ENCODE data around the gene LDLRAD4.
"Not testable (repeated sequence)": the region's sequence is repeated elsewhere in the genome, so short reads cannot be mapped to it uniquely, and the experiment has no call there.

The LDLRAD4 gene

DNA sequence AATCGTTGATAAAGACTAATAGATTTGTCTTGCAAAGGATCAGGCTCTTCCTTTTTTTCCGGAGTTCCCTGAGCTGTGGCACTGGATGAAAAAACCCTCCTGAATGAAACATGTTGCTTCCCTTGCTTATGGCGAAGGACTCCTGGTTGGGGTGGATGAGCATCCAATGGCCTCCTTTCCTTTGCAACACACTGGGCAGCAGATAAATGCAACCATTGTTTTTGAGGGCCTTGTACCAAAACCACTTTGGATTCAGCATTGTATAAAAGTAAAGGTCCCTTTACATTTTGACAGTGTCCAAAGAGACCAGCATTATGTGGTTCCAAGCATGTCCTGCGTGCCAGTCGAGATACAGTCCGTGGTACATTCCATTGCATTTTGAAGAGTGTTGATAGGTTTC lies 463.1 kb downstream of the LDLRAD4 start:
- DNase-seq (ENCODE audit: low read depth): no peak

DNA sequence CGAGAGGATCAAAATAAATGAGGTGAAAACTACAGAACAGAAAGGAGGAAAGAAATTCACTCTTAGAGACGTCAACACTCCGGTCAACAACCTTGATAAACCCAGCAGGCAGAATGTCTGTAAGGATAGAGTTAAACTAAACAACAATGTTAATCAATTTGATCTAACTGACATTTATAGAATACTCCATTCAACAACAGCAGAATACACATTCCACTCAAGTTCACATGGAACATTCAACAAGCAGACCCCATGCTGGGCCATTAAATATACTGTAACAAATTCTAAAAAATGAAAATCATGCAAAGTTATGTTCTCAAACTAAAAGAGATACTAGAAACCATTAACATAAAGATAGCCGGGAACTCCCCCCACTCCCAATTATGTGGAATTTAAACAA lies 466.0 kb downstream of the LDLRAD4 start:
- no peak for DNase-seq (ENCODE audit: low read depth)

DNA sequence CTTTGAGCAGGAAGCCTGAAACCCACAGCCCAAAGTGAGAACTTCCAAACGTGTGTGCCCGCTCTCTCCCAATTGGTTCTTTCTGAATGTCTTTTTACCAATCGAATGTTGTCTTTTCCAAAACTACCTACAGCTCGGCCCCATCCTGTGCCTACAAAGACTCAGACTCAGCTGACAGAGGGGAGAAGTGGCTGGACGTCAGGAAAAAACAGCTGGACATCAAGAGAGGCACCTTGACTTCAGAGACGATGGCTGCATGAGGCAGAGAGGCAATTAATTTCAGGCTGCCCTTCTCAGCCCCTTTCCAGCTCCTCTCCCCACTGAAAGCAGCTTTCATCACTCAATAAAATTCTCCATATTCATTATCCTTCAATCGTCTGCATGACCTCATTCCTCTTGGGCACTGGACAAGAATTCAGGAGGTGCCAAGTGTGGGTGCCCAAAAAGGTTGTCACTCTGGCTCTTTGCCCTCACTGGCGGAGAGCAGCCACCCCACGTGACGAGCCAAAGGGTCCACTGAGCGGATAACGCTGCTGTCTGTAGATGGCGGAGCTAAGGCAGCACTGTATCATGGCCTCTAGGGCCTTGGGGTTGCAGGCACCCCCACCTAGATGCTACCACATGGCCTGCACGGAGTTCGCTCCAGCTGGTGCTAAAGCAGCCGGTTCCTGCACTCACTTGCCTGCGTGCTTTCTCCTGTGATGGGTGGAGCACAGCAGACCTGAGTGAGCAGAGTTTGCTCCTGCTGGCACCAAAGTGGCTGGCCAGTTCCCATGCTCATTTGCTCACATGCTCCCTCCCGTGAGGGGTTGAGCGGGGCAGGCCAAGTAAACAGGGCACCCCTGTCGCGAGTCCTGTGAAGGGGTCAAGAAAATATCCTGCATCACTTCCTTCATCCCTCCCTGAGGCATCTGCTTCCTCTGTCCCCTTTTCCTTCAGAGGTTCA lies 469.9 kb downstream of the LDLRAD4 start:
- DNase-seq (ENCODE audit: low read depth): no peak

DNA sequence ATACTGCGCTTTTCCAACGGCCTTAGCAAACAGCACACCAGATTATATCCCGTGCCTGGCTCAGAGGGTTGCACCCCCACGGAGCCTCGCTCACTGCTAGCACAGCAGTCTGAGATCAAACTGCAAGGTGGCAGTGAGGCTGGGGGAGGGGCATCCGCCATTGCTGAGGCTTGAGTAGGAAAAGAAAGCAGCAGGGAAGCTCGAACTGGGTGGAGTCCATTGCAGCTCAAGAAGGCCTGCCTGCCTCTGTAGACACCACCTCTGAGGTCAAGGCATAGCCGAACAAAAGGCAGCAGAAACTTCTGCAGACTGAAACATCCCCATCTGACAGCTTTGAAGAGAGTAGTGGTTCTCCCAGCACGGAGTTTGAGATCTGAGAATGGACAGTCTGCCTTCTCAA lies 471.5 kb downstream of the LDLRAD4 start:
- DNase-seq (ENCODE audit: low read depth): not testable (repeated sequence)

DNA sequence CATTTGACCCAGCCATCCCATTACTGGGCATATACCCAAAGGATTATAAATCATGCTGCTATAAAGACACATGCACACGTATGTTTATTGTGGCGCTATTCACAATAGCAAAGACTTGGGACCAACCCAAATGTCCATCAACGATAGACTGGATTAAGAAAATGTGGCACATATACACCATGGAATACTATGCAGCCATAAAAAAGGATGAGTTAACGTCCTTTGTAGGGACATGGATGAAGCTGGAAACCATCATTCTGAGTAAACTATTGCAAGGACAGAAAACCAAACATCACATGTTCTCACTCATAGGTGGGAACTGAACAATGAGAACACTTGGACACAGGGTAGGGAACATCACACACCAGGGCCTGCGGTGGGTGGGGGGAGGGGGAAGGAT lies 476.8 kb downstream of the LDLRAD4 start:
- not testable (repeated sequence) for DNase-seq (ENCODE audit: low read depth)

DNA sequence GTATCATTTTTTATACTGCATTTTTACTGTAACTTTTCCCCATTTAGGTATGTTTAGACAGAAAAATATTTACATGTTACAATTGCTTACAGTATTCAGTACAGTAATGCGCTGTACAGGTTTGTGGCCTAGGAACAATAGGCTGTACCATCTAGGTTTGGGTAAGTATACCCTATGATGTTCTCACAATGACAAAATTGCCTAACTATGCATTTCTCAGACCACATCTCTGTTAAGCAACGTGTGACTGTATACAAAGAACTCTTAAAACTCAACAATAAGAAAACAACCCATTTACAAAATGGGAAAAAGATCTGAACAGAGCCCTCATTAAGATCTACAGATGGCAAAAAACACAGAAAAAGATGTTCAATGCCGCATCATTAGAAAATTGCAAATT lies 478.4 kb downstream of the LDLRAD4 start:
- DNase-seq (ENCODE audit: low read depth): no peak

DNA sequence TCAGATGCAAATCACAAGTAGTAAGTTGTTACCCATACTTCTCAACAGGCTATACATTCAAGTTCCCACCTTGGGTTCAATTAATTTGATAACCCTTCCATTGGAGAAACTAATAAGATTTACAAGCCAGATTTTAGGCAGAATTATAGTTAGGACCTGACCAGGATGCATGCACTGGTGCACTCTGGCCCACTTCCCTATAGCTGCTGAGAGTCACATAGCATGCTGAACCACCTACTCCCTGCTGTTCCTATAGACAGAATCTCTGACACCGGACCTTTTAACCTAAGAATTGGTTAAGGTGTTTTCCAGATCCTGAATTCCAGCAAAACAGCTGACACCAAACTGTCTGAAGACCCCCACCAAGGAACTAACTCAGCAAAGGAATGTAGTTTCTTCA lies 481.6 kb downstream of the LDLRAD4 start:
- no peak for DNase-seq (ENCODE audit: low read depth)

All from activated T-helper 1 cell treated with Interleukin-2 at 50 U/mL for 16 hours (primary cell).